ENCODE measurements around the gene PPP2R2D.

PPP2R2D gene

DNA sequence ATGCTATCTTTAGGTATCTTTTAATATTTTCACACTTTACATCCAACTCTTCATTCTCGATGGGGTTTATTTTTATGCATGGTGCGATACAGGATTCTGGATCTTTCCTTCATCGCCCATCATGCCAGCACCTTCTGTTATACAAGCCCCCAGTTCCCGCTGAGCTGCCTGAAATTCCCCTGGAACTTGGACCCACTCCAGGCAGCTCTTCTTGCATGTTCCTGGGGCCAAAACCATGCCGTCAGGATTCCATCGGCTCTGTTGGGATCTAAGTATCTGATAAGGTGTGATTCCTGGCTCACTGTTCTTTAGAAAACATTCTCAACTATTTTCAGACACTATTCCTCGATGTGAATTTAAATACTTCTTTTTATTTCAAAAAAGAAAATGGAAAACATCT lies 40.5 kb upstream of the PPP2R2D start:
- no peak overlapping the region for H3K27ac ChIP-seq
- no peak for TF ChIP-seq ZFX (IDR thresholded peaks at IDR 0.05; ENCODE audit: borderline replicate concordance)
- TF ChIP-seq, protein P1, sequence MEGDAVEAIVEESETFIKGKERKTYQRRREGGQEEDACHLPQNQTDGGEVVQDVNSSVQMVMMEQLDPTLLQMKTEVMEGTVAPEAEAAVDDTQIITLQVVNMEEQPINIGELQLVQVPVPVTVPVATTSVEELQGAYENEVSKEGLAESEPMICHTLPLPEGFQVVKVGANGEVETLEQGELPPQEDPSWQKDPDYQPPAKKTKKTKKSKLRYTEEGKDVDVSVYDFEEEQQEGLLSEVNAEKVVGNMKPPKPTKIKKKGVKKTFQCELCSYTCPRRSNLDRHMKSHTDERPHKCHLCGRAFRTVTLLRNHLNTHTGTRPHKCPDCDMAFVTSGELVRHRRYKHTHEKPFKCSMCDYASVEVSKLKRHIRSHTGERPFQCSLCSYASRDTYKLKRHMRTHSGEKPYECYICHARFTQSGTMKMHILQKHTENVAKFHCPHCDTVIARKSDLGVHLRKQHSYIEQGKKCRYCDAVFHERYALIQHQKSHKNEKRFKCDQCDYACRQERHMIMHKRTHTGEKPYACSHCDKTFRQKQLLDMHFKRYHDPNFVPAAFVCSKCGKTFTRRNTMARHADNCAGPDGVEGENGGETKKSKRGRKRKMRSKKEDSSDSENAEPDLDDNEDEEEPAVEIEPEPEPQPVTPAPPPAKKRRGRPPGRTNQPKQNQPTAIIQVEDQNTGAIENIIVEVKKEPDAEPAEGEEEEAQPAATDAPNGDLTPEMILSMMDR (IDR thresholded peaks at IDR 0.05): no peak

DNA sequence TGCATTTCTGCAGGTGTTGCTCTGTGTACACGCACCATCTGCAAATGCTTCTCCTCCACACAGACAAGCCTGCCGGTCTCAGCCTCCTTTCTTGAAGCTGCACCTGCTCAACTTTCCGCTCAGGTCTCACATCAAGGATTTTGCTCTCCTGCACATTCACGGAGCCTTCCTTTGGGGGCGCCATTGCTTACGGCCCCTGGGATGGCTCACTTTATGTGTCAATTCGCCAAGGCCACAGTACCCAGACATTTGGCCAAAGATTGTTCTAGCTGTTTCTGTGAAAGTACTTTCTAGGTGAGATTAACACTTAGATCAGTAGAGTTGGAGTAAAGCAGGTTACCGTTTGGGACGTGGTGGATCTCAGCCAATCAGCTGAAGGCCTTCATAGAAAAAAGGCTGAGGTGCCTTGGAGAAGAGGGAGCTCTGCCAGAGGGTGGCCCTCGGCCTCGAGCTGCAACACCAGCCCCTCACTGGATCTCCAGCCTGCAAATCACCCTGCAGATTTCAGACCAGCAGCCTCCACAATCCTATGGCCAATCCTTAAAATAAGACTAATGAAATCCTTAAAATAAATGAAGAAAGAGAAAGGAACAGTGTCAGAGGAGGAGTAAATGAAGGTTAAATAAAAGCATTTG lies 39.9 kb upstream of the PPP2R2D start:
- no peak overlapping the region for H3K27ac ChIP-seq
- no peak for TF ChIP-seq ZFX (IDR thresholded peaks at IDR 0.05; ENCODE audit: borderline replicate concordance)
- TF ChIP-seq, protein P1 (IDR thresholded peaks at IDR 0.05): no peak

- TF ChIP-seq ZFX (IDR thresholded peaks at IDR 0.05; ENCODE audit: borderline replicate concordance): no peak
- TF ChIP-seq, protein P1 (IDR thresholded peaks at IDR 0.05): no peak
- no peak overlapping the region for H3K27ac ChIP-seq
These were observed 38.3 kb upstream of the PPP2R2D start for GRCh38 chr10:131862548-131862947.

DNA sequence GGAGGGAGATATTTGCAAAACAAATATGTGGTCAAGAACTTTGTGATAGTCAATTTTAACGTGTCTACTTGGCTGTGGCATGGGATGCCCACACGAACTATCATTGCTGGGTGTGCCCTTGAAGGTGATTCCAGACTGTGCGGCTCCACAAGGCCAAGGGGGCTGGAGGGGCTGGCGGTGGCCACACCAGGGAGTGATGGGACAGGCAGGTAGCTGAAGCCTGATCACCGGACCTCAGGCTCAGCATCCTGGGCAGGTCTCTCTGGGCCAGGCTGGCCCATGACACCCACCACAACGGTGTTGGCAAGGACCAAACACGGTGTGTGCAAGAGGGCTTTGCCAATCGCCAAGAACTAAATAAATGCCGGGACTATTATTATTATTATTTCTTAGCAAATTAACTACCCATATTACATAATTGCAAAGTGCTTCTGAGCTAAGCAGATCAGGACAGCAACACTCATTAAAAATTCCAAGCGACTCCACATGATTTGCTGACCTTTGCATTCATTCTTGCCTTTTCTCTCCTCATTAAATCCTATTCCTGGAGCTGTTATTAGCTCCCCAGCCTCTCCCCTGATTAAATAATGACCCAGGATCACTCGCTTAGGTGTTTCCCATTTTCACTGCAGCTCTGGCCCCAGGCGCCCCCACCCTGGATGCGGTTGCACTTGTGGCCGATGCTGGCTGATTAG lies 35.4 kb upstream of the PPP2R2D start:
- TF ChIP-seq, protein P1 (IDR thresholded peaks at IDR 0.05): no peak
- TF ChIP-seq ZFX (IDR thresholded peaks at IDR 0.05; ENCODE audit: borderline replicate concordance): no peak
- no peak overlapping the region for H3K27ac ChIP-seq

GRCh38 chr10:131866673-131867072 lies 34.1 kb upstream of the PPP2R2D start:
- TF ChIP-seq ZFX (IDR thresholded peaks at IDR 0.05; ENCODE audit: borderline replicate concordance): no peak
- TF ChIP-seq, protein P1 (IDR thresholded peaks at IDR 0.05): no peak
- H3K27ac ChIP-seq: no peak overlapping the region

- TF ChIP-seq ZFX (IDR thresholded peaks at IDR 0.05; ENCODE audit: borderline replicate concordance): no peak
- TF ChIP-seq, protein P1 (IDR thresholded peaks at IDR 0.05): no peak
- H3K27ac ChIP-seq: no peak overlapping the region
These were observed 32.4 kb upstream of the PPP2R2D start for GRCh38 chr10:131868436-131868835.

DNA sequence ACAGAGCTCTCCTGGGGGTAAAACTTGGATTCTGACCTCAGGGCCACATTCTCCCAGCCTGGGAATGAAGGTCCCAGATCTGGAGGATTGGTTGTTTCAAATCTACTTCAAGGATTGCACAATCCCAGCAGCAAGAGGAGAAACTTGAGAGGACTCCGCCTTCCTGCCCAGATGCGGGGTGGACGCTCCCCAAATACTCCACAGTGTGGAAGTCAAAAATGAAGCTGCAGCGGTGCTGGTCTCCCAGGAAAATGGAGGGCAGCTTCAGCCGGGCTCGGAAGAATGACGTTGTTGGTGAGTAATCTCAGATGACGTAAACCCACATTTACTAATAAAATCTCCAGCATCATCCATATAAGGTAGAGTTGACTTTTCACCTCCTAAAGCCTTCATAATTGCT lies 31.5 kb upstream of the PPP2R2D start:
- no peak overlapping the region for H3K27ac ChIP-seq
- no peak for TF ChIP-seq ZFX (IDR thresholded peaks at IDR 0.05; ENCODE audit: borderline replicate concordance)
- TF ChIP-seq, protein P1 (IDR thresholded peaks at IDR 0.05): no peak

All from 22Rv1 (cell line).